Small intestine (tissue), 7 donors: ENCODE measurements around the gene SRRM4. TPM values are rescaled to one million over a fixed set of nuclear protein-coding genes. Genes with fewer than 3 reads are reported as not detected.

Source experiments
- DNase-seq, 2 donors: peaks; one replicate each; pipeline versions ENCODE4 v3.0.0 to v3.0.0-alpha.2; 2013
- FAIRE-seq: peaks from 2 replicates; lab custom pipeline; 2012; peaks lifted over from hg19 to GRCh38; lab: Jason Lieb, UNC
- H3K27ac ChIP-seq, 3 donors: one replicate each; pipeline ENCODE4 v1.5.1; 2013; ENCODE audit warnings: low read length in 2 of 3, mild to moderate bottlenecking in 2 of 3, control low read depth in 1 of 3, inconsistent platforms in 1 of 3, low read depth in 1 of 3, moderate library complexity in 1 of 3
- H3K27me3 ChIP-seq, 3 donors: one replicate each; pipeline ENCODE4 v1.6.1; 2013; ENCODE audit warnings: low read length in 3 of 3, inconsistent platforms in 1 of 3; ENCODE audit not compliant: control insufficient read depth in 3 of 3, insufficient read depth in 3 of 3
- H3K36me3 ChIP-seq, 3 donors: one replicate each; pipeline ENCODE4 v1.6.1; 2013; ENCODE audit warnings: low read length in 3 of 3, inconsistent platforms in 1 of 3, low read depth in 1 of 3, mild to moderate bottlenecking in 1 of 3, moderate library complexity in 1 of 3; ENCODE audit not compliant: control insufficient read depth in 3 of 3, insufficient read depth in 2 of 3
- H3K4me1 ChIP-seq, 3 donors: one replicate each; pipeline ENCODE4 v1.6.1; 2013; ENCODE audit warnings: low read length in 2 of 3, inconsistent platforms in 1 of 3, low read depth in 1 of 3, mild to moderate bottlenecking in 1 of 3, moderate library complexity in 1 of 3; ENCODE audit not compliant: control insufficient read depth in 3 of 3, insufficient read depth in 2 of 3
- H3K4me3 ChIP-seq, 3 donors: one replicate each; pipeline ENCODE4 v1.5.1; 2013; ENCODE audit warnings: low read length in 3 of 3, control low read depth in 1 of 3, inconsistent platforms in 1 of 3, low read depth in 1 of 3, mild to moderate bottlenecking in 1 of 3, moderate library complexity in 1 of 3
- H3K9me3 ChIP-seq, 2 donors: one replicate each; pipeline ENCODE4 v1.6.1; 2013; ENCODE audit warnings: low read depth in 1 of 2, low read length in 1 of 2; ENCODE audit not compliant: control insufficient read depth in 2 of 2, insufficient read depth in 1 of 2
- WGBS, 3 donors: extraction: QIAGEN DNeasy Blood & Tissue Kit; methylation state at CpG; one replicate each; pipeline ENCODE4 v1.1.7; 2013; 5-methylcytosine and 5-hydroxymethylcytosine counted together
- polyA plus RNA-seq, 4 donors: library from polyadenylated mRNA; stranded (reverse) in 3 of 4; unstranded in 1 of 4; fragments of 200-250 nt in 3 of 4; fragments of 120-200 nt in 1 of 4; gene quantifications; one replicate each; pipeline versions ENCODE4 v1.2.1 to v1.2.3, GENCODE V29; 2013
- donor health status: healthy with polysubstance abuse.
- donor health status: control.
- donor health status: control.
- donor health status: Bipolar disorder and iron deficiency.
- donor health status: healthy.

The SRRM4 gene
- polyA plus RNA-seq, 4 donors: 0.15 to 0.21 TPM; not detected in 2

DNA sequence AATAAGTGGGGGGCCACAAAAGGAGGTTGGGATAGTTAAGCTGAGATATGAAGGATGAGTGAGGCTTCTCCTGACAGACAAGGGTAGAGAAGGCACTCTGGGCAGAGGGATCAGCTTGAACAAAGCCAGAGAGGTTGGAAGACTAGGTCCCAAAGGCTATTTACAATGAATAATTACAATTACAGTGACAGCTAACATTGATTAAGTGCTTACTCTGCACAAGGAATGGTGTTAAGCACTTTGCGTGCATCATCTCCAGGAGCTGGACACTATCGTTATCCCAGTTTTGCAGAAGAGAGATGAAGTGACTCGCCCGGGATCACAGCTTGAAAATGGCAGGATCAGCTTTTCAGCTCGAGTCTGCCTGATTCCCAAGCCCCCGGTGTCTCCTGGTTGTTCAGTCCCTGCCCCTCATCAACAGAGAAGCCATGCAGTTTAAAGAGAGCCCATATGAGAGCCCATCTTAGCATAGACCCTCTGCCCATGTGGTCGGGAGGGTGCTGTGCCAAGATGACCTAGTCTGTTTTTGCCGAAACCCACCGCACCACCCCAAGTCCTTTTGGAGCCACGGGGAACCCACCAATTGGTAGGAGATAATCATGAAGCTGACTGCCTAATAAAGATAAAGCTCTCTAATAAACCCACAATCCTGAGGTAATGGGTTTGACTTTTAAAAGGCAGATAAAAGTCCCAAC lies 107.5 kb downstream of the SRRM4 start:
- no peak for FAIRE-seq
- H3K4me1 ChIP-seq: no peaks in the 10 kb centered on the region
- H3K36me3 ChIP-seq: no peaks in the 10 kb centered on the region
- H3K4me3 ChIP-seq: no peak overlapping the region
- H3K27me3 ChIP-seq: no peaks in the 10 kb centered on the region
- no peak overlapping the region for H3K27ac ChIP-seq
- no peak for DNase-seq
- no peaks in the 10 kb centered on the region for H3K9me3 ChIP-seq
- 66 to 83% (median 73%) methylated on average over 10 of the region's 10 CpGs for WGBS, 3 donors

DNA sequence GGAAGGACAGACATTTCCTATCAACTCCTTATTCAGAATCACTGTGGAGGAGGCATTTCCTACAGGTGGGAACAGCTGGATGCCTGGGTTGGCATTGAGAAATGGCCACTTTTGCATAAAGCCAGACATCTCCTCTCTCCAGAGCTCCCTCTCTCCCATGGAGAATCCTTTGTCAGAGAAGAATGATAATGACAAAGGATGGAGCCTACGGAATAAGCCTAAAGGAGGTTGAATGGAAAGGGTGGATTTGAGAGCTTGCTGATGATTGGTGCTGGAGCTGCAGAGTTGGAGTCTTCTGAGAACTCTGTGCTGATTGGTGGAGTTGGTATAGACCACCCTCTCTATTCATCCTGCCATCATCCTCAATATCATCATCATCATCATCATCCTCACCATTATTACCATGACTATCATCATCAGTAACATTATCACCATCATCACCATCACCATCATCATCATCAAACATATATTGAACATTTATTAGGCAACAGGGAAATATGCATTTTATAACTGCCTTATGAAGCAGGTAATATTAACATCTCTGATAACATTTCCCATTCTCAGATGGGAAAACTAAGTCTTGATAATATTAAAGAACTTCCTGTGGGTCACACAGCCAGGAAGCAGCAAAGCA lies 108.2 kb downstream of the SRRM4 start:
- FAIRE-seq (no peak), DNase-seq (no peak)
- H3K27me3 ChIP-seq: no peaks in the 10 kb centered on the region
- no peaks in the 10 kb centered on the region for H3K36me3 ChIP-seq
- no peaks in the 10 kb centered on the region for H3K4me1 ChIP-seq
- no peaks in the 10 kb centered on the region for H3K9me3 ChIP-seq
- H3K4me3 ChIP-seq: no peak overlapping the region
- H3K27ac ChIP-seq: no peak overlapping the region
- WGBS, 3 donors: 27 to 39% (median 29%) methylated on average over 1 of the region's 1 CpG

GRCh38 chr12:119090276-119090675 lies 108.9 kb downstream of the SRRM4 start:
- DNase-seq (no peak), FAIRE-seq (no peak)
- no peak overlapping the region for H3K27ac ChIP-seq
- H3K4me1 ChIP-seq: no peaks in the 10 kb centered on the region
- no peaks in the 10 kb centered on the region for H3K27me3 ChIP-seq
- no peaks in the 10 kb centered on the region for H3K9me3 ChIP-seq
- H3K36me3 ChIP-seq: no peaks in the 10 kb centered on the region
- no peak overlapping the region for H3K4me3 ChIP-seq
- 0 to 79% (median 72%) methylated on average over 1 of the region's 1 CpG for WGBS, 3 donors

DNA sequence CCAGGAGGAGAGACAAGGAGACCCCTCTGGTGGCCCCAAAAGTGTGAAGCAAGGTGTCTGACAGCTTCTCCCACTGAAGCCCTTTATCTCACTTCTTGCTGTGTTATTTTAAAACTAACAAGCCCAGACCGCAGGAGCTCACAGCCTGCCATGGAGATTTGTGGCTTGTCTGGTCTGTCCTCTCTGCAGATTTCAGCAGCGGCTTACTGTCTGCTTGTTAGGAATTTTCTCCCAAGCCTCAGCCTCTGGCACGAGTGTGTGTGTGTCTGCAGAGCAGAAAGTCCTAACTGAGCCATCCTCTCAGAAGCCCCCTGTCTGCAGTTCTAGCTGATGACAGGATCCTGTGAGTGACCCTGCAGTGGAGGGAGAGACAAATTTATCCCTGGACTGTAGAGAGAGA lies 109.5 kb downstream of the SRRM4 start:
- FAIRE-seq (no peak), DNase-seq (no peak)
- Histone ChIP-seq H3K27ac (no peak overlapping the region), H3K4me1 (no peaks in the 10 kb centered on the region), H3K27me3 (no peaks in the 10 kb centered on the region), H3K36me3 (no peaks in the 10 kb centered on the region), H3K9me3 (no peaks in the 10 kb centered on the region), H3K4me3 (no peak overlapping the region)
- 13 to 27% (median 19%) methylated on average over 3 of the region's 3 CpGs for WGBS, 3 donors

- Histone ChIP-seq H3K4me3 (no peak overlapping the region), H3K4me1 (no peaks in the 10 kb centered on the region), H3K27ac (no peak overlapping the region), H3K36me3 (no peaks in the 10 kb centered on the region), H3K27me3 (peaks cover 0 to 4% (median 0%) of the 10 kb centered on the region in 3 donors), H3K9me3 (no peaks in the 10 kb centered on the region)
- 32 to 37% (median 35%) methylated on average over 11 of the region's 11 CpGs for WGBS, 3 donors
- FAIRE-seq (no peak), DNase-seq (no peak)
Observed at GRCh38 chr12:119096429-119097202, 115.3 kb downstream of the SRRM4 start.

GRCh38 chr12:119100933-119101332 lies 119.6 kb downstream of the SRRM4 start:
- peaks cover 0 to 4% (median 0%) of the 10 kb centered on the region in 3 donors for H3K27me3 ChIP-seq
- no peaks in the 10 kb centered on the region for H3K4me1 ChIP-seq
- no peaks in the 10 kb centered on the region for H3K9me3 ChIP-seq
- no peak overlapping the region for H3K27ac ChIP-seq
- no peak overlapping the region for H3K4me3 ChIP-seq
- H3K36me3 ChIP-seq: no peaks in the 10 kb centered on the region
- FAIRE-seq: no peak
- WGBS, 3 donors: 40 to 51% (median 50%) methylated on average over 3 of the region's 3 CpGs
- DNase-seq: no peak

GRCh38 chr12:119102274-119102673 lies 120.9 kb downstream of the SRRM4 start:
- Histone ChIP-seq H3K9me3 (no peaks in the 10 kb centered on the region), H3K36me3 (no peaks in the 10 kb centered on the region), H3K4me3 (no peak overlapping the region), H3K4me1 (no peaks in the 10 kb centered on the region), H3K27me3 (no peaks in the 10 kb centered on the region), H3K27ac (no peak overlapping the region)
- FAIRE-seq: no peak
- no peak for DNase-seq
- WGBS, 3 donors: 58 to 74% (median 71%) methylated on average over 4 of the region's 4 CpGs

GRCh38 chr12:119102714-119103113 lies 121.4 kb downstream of the SRRM4 start:
- no peak for FAIRE-seq
- WGBS, 3 donors: 41 to 71% (median 59%) methylated on average over 1 of the region's 1 CpG

More at GRCh38 chr12:119102714-119103113, 121.4 kb downstream of the SRRM4 start:
- H3K27ac ChIP-seq: no peak overlapping the region
- H3K27me3 ChIP-seq: no peaks in the 10 kb centered on the region
- H3K4me1 ChIP-seq: no peaks in the 10 kb centered on the region
- no peak for DNase-seq
- no peaks in the 10 kb centered on the region for H3K36me3 ChIP-seq
- H3K9me3 ChIP-seq: no peaks in the 10 kb centered on the region
- no peak overlapping the region for H3K4me3 ChIP-seq
